ENCODE measurements around the gene PDE4D.

DNA sequence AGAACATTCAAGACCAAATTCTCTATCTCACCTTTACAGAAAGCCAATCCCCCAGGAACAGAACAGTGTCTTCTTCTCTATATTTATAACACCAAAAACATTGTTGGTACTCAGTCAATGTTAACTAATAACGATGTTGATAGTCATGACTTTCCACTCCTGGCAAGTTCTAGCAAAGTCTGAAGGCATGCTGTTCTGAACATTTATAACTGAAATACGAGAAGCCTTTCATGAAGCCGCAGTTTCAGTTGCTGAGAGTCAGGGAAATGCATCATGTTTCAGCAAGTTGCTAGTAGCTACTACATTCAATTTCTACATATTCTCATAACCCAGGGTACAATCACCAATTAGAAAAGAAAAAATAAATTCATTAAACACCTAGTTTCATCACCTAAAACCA is 301.4 kb downstream of the PDE4D start:
- TF ChIP-seq RUNX3 (IDR thresholded peaks at IDR 0.05; ENCODE audit: low read length) (no peak), POLR2A (IDR thresholded peaks at IDR 0.05; ENCODE audit: low read depth, low read length) (no peak), BCL3 (IDR thresholded peaks at IDR 0.05; ENCODE audit: borderline replicate concordance, insufficient read depth, low read depth, low read length, poor library complexity, severe bottlenecking) (no peak), LARP7 (IDR thresholded peaks at IDR 0.05) (no peak), SRF (IDR thresholded peaks at IDR 0.05; ENCODE audit: low read depth in 2 of 2, low read length in 2 of 2) (no peak), CREB1 (IDR thresholded peaks at IDR 0.05; ENCODE audit: low read depth) (no peak), EZH2 (IDR thresholded peaks at IDR 0.05; ENCODE audit: borderline replicate concordance, control insufficient read depth, low read depth, low read length) (no peak), NFXL1 (IDR thresholded peaks at IDR 0.05; ENCODE audit: borderline replicate concordance) (no peak), NR2C2 (IDR thresholded peaks at IDR 0.05; ENCODE audit: borderline replicate concordance, control insufficient read depth, insufficient read length, low read depth) (no peak)
- TF ChIP-seq, protein P1, sequence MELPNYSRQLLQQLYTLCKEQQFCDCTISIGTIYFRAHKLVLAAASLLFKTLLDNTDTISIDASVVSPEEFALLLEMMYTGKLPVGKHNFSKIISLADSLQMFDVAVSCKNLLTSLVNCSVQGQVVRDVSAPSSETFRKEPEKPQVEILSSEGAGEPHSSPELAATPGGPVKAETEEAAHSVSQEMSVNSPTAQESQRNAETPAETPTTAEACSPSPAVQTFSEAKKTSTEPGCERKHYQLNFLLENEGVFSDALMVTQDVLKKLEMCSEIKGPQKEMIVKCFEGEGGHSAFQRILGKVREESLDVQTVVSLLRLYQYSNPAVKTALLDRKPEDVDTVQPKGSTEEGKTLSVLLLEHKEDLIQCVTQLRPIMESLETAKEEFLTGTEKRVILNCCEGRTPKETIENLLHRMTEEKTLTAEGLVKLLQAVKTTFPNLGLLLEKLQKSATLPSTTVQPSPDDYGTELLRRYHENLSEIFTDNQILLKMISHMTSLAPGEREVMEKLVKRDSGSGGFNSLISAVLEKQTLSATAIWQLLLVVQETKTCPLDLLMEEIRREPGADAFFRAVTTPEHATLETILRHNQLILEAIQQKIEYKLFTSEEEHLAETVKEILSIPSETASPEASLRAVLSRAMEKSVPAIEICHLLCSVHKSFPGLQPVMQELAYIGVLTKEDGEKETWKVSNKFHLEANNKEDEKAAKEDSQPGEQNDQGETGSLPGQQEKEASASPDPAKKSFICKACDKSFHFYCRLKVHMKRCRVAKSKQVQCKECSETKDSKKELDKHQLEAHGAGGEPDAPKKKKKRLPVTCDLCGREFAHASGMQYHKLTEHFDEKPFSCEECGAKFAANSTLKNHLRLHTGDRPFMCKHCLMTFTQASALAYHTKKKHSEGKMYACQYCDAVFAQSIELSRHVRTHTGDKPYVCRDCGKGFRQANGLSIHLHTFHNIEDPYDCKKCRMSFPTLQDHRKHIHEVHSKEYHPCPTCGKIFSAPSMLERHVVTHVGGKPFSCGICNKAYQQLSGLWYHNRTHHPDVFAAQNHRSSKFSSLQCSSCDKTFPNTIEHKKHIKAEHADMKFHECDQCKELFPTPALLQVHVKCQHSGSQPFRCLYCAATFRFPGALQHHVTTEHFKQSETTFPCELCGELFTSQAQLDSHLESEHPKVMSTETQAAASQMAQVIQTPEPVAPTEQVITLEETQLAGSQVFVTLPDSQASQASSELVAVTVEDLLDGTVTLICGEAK (IDR thresholded peaks at IDR 0.05; ENCODE audit: borderline replicate concordance) = no peak
- TF ChIP-seq, protein P2, sequence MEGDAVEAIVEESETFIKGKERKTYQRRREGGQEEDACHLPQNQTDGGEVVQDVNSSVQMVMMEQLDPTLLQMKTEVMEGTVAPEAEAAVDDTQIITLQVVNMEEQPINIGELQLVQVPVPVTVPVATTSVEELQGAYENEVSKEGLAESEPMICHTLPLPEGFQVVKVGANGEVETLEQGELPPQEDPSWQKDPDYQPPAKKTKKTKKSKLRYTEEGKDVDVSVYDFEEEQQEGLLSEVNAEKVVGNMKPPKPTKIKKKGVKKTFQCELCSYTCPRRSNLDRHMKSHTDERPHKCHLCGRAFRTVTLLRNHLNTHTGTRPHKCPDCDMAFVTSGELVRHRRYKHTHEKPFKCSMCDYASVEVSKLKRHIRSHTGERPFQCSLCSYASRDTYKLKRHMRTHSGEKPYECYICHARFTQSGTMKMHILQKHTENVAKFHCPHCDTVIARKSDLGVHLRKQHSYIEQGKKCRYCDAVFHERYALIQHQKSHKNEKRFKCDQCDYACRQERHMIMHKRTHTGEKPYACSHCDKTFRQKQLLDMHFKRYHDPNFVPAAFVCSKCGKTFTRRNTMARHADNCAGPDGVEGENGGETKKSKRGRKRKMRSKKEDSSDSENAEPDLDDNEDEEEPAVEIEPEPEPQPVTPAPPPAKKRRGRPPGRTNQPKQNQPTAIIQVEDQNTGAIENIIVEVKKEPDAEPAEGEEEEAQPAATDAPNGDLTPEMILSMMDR (IDR thresholded peaks at IDR 0.05 in 2 of 3, conservative IDR thresholded peaks at IDR 0.05 in 1 of 3; ENCODE audit: control insufficient read depth in 2 of 3, extremely low read depth in 1 of 3, insufficient read depth in 1 of 3, low read depth in 3 of 3, low read length in 3 of 3) = no peak

Data from GM12878 (cell line).